Right lobe of liver (tissue), 4 donors: ENCODE results near the gene PTK7.

ENCODE experiments used
- CTCF ChIP-seq, 4 donors: fragments of 200-600 bp in 3 of 4; fragments of 450-650 bp in 1 of 4; IDR thresholded peaks; one replicate each; pipeline versions ENCODE4 v1.5.1 to v1.8.0; 2016 to 2022; ENCODE audit warnings: antibody characterized with exemption in 4 of 4, mild to moderate bottlenecking in 2 of 4
- POLR2A ChIP-seq: fragments of 450-650 bp; IDR thresholded peaks from one replicate; pipeline ENCODE4 v1.6.1; 2017; ENCODE audit warnings: antibody characterized with exemption, mild to moderate bottlenecking
- donor health status: DM: no; HTN: no; CAD: no.
- donor health status: DM: no; HTN: no; CAD: no.
- donor health status: DM: no; HTN: yes; CAD: no.

- no peak for TF ChIP-seq CTCF (IDR thresholded peaks at IDR 0.05)
- no peak for TF ChIP-seq POLR2A
Measured at GRCh38 chr6:43043310-43043709, 32.8 kb upstream of the PTK7 start.
